MM.1S (cell line): Measurements from ENCODE around the gene MINDY4.

Experiments used
- DNase-seq: peaks from one replicate; pipeline ENCODE4 v3.0.0-alpha.2; 2015
- H2AFZ ChIP-seq: fragments of 300-600 bp; sonication (generic); 2 replicates; pipeline ENCODE4 v1.6.0; 2016; ENCODE audit warnings: antibody characterized with exemption, low read length
- H3F3A ChIP-seq: fragments of 300-600 bp; sonication (generic); 2 replicates; pipeline ENCODE4 v1.6.1; 2016; ENCODE audit warnings: mild to moderate bottlenecking, antibody characterized with exemption, low read length, moderate library complexity, mixed read lengths; ENCODE audit not compliant: insufficient read depth
- H3K27ac ChIP-seq: fragments of 300-600 bp; sonication (generic); 2 replicates; pipeline ENCODE4 v1.5.1; 2016; ENCODE audit warnings: mild to moderate bottlenecking, low read length
- H3K27me3 ChIP-seq: fragments of 300-600 bp; sonication (generic); replicated peaks from 2 replicates; pipeline ENCODE4 v1.6.0; 2016; ENCODE audit warnings: low read length; ENCODE audit not compliant: insufficient read depth
- H3K36me3 ChIP-seq: fragments of 300-600 bp; sonication (generic); replicated peaks from 2 replicates; pipeline ENCODE4 v1.6.1; 2016; ENCODE audit warnings: mild to moderate bottlenecking, low read length, mixed read lengths; ENCODE audit not compliant: insufficient read depth
- H3K4me1 ChIP-seq: fragments of 300-600 bp; sonication (generic); 2 replicates; pipeline ENCODE4 v1.6.1; 2016; ENCODE audit warnings: low read length, mixed read lengths
- H3K4me2 ChIP-seq: fragments of 300-600 bp; sonication (generic); 2 replicates; pipeline ENCODE4 v1.6.0; 2016; ENCODE audit warnings: low read depth, low read length
- H3K4me3 ChIP-seq: fragments of 300-600 bp; sonication (generic); 2 replicates; pipeline ENCODE4 v1.5.1; 2016; ENCODE audit warnings: low read length, mixed read lengths
- H3K79me2 ChIP-seq: fragments of 300-600 bp; sonication (generic); 2 replicates; pipeline ENCODE4 v1.6.1; 2016; ENCODE audit warnings: mixed run types, low read length, mixed read lengths
- H3K9ac ChIP-seq: fragments of 300-600 bp; sonication (generic); 2 replicates; pipeline ENCODE4 v1.6.1; 2016; ENCODE audit warnings: low read length, mixed read lengths
- H3K9me2 ChIP-seq: fragments of 300-600 bp; sonication (generic); replicated peaks from 2 replicates; pipeline ENCODE4 v1.6.1; 2016; ENCODE audit warnings: mild to moderate bottlenecking, low read length, mixed read lengths; ENCODE audit not compliant: insufficient read depth
- H3K9me3 ChIP-seq: fragments of 300-600 bp; sonication (generic); replicated peaks from 2 replicates; pipeline ENCODE4 v1.6.1; 2016; ENCODE audit warnings: mild to moderate bottlenecking, low read length, mixed read lengths; ENCODE audit not compliant: insufficient read depth
- H4K20me1 ChIP-seq: fragments of 300-600 bp; sonication (generic); 2 replicates; pipeline ENCODE4 v1.6.1; 2016; ENCODE audit warnings: mild to moderate bottlenecking, low read length, moderate library complexity, mixed read lengths; ENCODE audit not compliant: insufficient read depth
- EZH2 ChIP-seq: fragments of 300-600 bp; sonication (generic); optimal IDR thresholded peaks from 2 replicates; pipeline ENCODE3; 2017; ENCODE audit warnings: low read depth, mild to moderate bottlenecking, antibody characterized with exemption, low read length, mixed read lengths
- EZH2phosphoT487 ChIP-seq: fragments of 300-600 bp; sonication (generic); IDR thresholded peaks from 2 replicates; pipeline ENCODE4 v1.6.1; 2018; ENCODE audit warnings: antibody characterized with exemption, low read length
- TF ChIP-seq, protein P1 (sequence below): fragments of 300-600 bp; sonication (generic); IDR thresholded peaks from 2 replicates; pipeline ENCODE4 v1.5.1; 2016; ENCODE audit warnings: antibody characterized with exemption, low read length, mixed read lengths

The MINDY4 gene

DNA sequence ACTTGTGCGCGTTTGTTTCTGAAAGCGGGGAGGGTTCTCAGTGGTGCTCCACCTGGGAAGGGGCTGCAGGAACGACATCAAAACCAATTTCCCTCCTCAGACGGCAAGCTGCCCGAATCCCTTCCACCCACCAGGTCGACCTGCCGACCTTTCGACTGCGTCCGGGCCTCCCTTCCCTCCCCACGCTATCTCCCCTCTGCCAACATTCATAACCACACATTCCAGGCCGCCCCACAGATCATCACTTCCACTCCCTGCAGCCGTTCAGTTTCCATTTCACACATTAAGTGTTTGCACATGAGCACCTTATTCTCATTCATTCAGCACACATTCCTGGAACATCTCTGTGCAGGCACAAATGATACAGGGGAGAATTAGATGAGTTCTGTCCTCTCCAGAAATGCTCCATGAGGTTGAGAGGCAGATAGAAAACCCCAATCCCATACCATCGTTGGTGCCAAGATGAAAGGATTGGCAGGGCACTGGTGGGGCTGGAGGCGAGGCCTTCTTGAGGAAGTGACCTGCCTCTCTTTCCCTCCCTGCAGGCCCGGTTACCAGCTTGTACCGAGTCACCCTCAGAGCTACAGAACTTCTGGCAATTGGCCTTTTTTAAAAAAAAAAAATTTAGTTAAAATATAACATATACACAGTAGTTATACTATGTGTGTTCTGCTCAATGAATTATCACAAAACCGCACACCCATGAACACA, 70.0 kb downstream of the MINDY4 start:
- H3K4me2 ChIP-seq: no peak overlapping the region
- no peaks in the 10 kb centered on the region for H3K9me2 ChIP-seq
- no peak overlapping the region for H3K4me3 ChIP-seq
- H3K9me3 ChIP-seq: no peaks in the 10 kb centered on the region
- H3K9ac ChIP-seq: no peak overlapping the region
- H3F3A ChIP-seq: no peaks in the 10 kb centered on the region
- no peak overlapping the region for H3K27ac ChIP-seq
- H4K20me1 ChIP-seq: no peaks in the 10 kb centered on the region
- TF ChIP-seq EZH2phosphoT487 (no peak), EZH2 (no peak)
- TF ChIP-seq, protein P1, sequence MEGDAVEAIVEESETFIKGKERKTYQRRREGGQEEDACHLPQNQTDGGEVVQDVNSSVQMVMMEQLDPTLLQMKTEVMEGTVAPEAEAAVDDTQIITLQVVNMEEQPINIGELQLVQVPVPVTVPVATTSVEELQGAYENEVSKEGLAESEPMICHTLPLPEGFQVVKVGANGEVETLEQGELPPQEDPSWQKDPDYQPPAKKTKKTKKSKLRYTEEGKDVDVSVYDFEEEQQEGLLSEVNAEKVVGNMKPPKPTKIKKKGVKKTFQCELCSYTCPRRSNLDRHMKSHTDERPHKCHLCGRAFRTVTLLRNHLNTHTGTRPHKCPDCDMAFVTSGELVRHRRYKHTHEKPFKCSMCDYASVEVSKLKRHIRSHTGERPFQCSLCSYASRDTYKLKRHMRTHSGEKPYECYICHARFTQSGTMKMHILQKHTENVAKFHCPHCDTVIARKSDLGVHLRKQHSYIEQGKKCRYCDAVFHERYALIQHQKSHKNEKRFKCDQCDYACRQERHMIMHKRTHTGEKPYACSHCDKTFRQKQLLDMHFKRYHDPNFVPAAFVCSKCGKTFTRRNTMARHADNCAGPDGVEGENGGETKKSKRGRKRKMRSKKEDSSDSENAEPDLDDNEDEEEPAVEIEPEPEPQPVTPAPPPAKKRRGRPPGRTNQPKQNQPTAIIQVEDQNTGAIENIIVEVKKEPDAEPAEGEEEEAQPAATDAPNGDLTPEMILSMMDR: no peak
- H3K79me2 ChIP-seq: no peaks in the 10 kb centered on the region
- no peak for DNase-seq
- no peaks in the 10 kb centered on the region for H3K4me1 ChIP-seq
- H3K27me3 ChIP-seq: no peaks in the 10 kb centered on the region
- H2AFZ ChIP-seq: no peak overlapping the region
- no peaks in the 10 kb centered on the region for H3K36me3 ChIP-seq

DNA sequence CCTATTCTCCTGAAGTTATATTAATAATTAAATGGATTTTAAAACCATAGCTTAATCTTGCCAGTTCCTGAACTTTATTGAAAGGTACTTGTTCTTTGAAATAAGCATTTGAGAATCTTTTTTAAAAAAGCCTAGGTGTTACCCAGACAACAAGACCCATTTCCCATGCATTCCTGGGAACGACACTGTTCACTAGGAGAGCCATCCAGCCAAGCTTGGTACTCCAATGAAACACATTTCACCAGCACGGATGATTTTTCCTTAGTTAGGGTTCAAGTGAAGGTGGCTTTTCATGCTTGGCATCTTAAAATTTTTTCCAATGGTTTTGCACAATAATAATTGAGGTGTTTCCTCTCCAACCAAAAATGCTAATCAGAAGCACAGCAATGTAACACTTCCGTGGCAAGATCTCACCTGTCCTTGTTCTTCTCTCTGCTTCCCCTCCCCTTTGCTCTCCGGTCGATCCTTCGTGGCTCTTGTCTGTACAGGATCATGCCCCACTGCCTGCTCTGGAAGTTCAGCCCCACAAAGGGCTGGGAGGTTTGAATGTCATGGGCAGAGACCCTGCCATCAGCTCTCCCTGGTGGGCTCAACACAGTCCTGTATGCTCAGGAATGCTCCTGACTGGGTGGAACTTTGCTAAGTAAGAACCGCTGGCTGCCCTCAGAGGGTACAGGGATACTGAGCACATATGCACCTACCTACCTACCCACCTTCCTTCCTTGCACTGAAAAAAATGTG, 70.8 kb downstream of the MINDY4 start:
- H4K20me1 ChIP-seq: no peaks in the 10 kb centered on the region
- no peaks in the 10 kb centered on the region for H3K36me3 ChIP-seq
- H3K9ac ChIP-seq: no peak overlapping the region
- no peak overlapping the region for H2AFZ ChIP-seq
- no peaks in the 10 kb centered on the region for H3K9me3 ChIP-seq
- H3K27me3 ChIP-seq: no peaks in the 10 kb centered on the region
- H3F3A ChIP-seq: no peaks in the 10 kb centered on the region
- TF ChIP-seq, protein P1: no peak
- no peak for TF ChIP-seq EZH2
- no peak for TF ChIP-seq EZH2phosphoT487
- H3K4me1 ChIP-seq: no peaks in the 10 kb centered on the region
- H3K4me2 ChIP-seq: no peak overlapping the region
- no peaks in the 10 kb centered on the region for H3K79me2 ChIP-seq
- DNase-seq: no peak
- no peaks in the 10 kb centered on the region for H3K9me2 ChIP-seq
- H3K4me3 ChIP-seq: no peak overlapping the region
- H3K27ac ChIP-seq: no peak overlapping the region

DNA sequence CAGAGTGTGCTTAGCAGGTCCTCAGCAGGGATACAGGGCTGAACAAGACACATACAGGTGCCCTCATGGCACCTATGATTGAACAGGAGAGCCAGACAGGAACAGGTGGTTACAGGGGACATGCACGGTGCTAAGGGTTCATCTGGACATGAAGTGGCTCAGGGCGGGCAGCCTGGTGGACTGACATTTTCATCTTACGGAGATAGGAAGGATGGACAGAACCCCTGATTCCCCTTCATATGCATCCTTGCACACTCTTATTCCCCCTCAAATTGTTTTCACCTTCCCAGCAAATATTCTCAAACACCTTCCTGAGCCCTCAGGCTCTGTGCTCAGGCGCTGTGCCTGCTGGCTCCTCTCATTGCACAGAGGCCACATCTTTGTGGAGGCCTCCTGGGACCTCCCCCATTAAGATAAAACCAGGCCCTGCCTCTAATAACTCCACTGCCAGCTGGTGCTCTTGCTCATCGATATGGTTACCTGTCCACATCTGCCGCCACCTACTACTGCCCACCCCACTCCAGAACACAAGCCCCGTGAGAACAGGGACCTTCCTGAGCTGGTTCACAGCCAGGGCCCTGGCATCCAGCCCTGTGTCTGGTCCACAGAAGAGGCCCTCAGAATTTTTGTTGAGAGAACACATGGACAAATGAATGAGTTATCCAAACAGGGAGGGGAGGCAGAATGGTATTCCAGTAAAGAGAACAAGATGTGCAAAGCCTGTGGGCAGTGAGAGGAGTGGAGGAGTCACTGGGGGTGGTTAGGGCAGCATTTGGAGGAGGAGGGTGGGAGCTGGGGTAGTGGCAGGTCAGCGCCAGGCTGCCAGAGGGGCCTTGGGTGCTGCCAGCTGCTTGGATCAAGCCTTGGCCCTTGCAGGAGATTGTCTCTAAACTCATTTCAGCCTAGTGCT, 71.6 kb downstream of the MINDY4 start:
- H4K20me1 ChIP-seq: no peaks in the 10 kb centered on the region
- no peak overlapping the region for H3K27ac ChIP-seq
- no peaks in the 10 kb centered on the region for H3K9me2 ChIP-seq
- no peak overlapping the region for H3K9ac ChIP-seq
- no peak for DNase-seq
- no peaks in the 10 kb centered on the region for H3K79me2 ChIP-seq
- H3F3A ChIP-seq: no peaks in the 10 kb centered on the region
- no peak overlapping the region for H3K4me3 ChIP-seq
- no peak overlapping the region for H2AFZ ChIP-seq
- H3K4me1 ChIP-seq: no peaks in the 10 kb centered on the region
- no peaks in the 10 kb centered on the region for H3K36me3 ChIP-seq
- TF ChIP-seq, protein P1: no peak
- TF ChIP-seq EZH2 (no peak), EZH2phosphoT487 (no peak)
- no peak overlapping the region for H3K4me2 ChIP-seq
- no peaks in the 10 kb centered on the region for H3K9me3 ChIP-seq
- no peaks in the 10 kb centered on the region for H3K27me3 ChIP-seq
